ENCODE measurements around the gene CFAP54.
"Not testable (repeated sequence)": the region's sequence is repeated elsewhere in the genome, so short reads cannot be mapped to it uniquely, and the experiment has no call there.

Gene CFAP54, protein sequence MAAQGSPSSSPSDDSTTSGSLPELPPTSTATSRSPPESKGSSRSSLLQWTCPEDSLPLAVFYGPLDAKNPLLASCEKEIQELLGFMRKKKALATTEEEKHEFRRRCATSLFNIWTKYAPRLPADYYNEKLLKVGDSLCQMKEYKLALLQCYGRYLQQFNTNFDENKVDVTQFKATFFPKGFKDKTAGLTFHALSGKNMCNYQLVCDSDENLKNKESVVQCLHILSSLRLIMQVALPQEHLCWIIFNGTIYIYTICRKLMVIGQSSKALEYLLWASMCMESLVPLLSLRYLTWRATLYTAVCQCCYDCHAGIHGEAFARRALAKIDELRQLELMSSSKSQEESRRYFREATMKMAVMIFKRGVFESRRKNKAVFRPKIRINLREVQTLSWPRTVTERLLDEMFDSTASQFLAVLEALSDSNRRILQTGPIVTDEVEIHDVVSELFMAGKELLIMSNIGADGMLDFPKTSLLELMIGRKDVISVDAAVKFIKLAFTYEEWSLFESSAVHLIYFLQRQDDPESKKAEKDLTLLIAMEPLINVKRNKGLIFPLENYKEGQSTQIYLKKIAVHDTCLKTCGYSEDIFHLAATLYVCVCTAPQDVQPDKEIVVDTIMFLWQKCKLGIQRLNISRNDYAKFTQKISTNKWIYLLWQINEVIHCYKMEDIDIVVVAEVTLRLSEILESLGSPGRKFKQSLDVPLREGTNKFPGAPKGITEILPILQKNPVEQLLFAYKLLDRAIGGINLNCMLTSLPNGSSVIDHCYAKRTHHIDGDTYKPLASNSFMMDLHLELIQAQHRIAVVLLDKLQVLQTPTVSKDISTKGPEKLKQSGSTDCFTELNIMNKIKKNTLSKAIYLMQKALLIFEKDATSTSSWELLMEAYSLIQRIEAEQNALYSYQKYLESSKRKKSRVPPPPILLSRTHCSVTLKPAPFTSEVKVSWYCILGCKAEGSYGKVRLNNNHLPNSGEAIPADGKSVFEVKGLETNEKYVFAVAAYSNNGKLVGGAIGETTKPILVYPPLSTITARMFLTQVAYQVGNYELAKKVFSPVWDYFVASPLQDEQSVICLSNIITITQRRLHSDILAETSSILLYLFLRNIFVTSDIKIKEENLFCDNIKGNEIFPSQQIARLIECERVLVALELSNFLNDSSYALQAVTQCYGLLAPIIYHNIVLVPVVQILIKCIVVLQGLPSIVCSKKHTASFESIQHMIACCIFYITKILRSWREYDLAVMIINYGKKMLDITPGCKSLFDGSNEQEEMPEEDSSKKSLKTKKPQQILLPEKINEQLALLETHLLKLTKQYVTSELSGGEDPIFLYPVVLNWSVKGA (N-terminal part only)

DNA sequence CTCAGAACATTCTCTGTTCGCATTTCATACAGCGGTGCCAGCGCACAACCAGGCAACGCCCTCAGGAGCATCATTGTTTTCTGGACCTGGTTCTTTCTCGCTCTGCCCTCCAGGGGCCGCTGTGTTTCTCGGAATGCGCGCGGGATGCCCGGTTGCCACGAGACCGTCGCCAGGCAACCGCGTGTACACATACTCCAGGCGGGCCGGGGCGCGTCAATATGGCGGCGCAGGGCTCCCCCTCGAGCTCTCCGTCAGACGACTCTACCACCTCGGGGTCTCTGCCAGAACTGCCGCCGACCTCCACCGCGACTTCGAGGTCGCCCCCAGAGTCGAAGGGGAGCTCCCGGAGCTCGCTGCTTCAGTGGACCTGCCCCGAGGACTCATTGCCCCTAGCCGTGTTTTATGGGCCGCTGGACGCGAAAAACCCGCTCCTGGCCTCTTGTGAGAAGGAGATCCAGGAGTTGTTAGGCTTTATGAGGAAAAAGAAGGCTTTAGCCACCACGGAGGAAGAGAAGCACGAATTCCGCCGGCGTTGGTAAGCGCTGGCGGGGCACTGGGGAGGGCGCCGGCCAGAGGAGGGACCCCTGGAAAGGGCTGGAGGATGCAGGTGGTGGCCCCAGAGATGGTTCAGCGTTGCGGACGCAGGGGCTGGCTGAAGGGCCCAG, at the start of gene CFAP54:
Gene CFAP54, plus strand, starts transcription at position 186 of the 665 bp plus-strand sequence. Its CDS starts 33 bp downstream, at position 219.
- intact Hi-C loops (cut with DNase I): loop anchor here (2.0 kb wide), 1 partner anchor 91 kb away; no protein-coding TSS in a partner anchor
- peak; percentile 92 to 98 (median 95) for DNase-seq

DNA sequence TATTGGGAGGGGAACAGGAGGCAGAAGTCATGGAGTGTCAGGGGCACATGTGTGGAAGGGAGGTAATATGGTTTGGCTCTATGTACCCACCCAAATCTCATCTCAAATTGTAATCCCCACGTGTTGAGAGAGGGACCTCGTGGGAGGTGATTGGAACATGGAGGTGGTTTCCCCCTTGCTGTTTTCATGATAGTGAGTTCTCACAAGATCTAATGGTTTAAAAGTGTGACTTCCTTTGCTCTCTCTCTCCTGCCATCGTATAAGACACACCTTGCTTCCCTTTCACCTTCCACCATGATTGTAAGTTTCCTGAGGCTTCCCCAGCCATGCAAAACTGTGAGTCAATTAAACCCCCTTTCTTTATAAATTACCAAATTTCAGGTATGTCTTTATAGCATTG, 47.6 kb upstream of the CFAP54 start:
- intact Hi-C loops (cut with DNase I): no loop called here
- no peak for DNase-seq

DNA sequence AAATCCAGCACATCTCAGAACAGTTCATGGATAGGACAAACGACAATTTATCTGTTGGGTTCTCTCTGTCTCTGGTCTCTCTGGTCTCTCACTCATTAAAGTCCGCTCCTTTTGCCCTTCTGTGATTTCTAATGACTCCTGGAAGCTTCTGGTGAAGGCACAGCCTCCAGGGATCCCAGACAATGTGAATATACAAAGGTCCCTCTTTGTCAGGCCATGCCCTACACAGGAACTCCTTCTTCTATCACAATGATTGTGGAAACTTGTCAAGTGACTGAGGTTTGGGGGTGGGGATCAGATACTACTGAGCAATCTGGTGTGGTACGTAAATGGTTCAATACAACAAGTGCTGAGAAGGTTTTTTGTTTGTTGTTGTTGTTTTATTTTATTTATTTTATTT, 46.5 kb upstream of the CFAP54 start:
- intact Hi-C loops (cut with DNase I): no loop called here
- no peak for DNase-seq

DNA sequence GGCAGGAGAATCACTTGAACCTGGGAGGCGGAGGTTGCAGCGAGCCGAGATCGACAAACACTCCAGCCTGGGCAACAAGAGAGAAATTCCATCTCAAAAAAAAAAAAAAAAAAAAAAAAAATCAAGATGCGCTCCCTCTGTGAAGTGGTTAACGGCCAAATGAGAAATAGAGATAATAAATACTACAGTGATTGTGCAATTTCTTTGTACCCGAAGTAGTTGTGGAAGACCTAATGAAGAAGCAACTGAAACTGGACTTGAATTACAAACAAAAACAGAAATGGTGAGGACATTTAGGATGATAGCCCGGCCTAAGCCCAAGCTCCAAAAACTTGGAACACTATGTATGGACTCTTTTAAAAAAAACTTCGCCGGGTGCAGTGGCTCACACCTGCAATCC, 45.0 kb upstream of the CFAP54 start:
- no peak for DNase-seq
- intact Hi-C loops (cut with DNase I): no loop called here

DNA sequence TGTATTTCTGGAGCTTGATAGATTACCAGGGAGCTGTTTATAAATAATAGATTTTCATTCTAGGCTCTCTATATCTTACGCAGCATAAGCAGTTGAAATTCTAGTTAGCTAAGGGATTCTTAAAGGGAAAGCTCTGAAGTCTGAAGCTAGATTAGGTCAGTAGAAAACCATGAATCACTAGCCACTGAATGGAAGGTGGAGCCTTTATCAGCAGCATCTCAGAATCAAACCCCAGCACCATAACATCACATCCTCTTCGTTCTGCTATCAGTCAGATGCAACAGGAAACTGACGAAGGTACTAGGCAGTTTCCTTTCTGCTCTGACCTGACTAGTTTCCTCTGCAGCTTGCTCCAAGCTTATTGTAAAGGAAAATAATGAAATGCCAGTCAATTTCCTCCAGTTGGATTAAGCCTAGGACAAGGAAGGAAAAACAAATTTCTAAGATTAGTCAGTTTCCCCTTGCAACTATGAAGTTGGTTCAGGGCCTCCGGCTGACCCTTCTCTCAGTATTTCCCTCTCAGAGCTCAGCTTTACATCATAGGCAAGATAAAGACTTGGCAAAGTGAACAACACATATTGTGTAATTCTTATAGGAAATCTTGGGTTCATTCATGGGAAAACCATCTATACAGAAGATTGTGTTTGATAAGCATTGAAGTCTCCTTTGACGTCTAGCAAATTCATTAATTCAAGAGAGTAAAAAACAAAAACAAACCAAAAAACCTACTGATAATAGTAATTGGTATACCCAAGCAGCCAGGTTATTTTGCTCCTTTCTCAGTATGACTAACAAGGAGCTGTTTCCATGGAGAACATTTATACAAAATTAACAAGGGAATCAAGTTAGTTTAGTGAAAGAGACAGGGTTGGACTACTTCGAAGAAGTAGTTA, 43.4 kb upstream of the CFAP54 start:
- intact Hi-C loops (cut with DNase I): no loop called here

DNA sequence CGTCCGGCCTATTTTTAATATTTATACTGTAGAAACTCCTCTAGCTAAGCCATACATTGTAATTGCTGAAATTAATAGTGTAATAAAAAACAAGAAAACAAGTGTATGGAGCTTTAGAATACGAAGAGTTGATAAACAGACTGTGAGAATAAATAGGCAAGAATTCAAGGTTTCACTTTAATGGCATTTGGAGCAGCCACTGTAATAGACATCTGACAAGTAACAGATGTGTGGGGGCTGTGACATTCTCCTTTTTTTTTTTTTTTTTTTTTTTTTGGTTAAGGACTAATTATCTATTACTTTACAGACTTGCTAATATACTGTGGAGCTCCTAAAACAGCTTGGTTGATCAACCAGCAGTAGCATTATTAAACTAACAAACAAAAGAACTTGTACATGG, 42.1 kb upstream of the CFAP54 start:
- DNase-seq: no peak
- intact Hi-C loops (cut with DNase I): no loop called here

More for the DNA sequence above, 43.4 kb upstream of the CFAP54 start:
- DNase-seq: no peak

DNA sequence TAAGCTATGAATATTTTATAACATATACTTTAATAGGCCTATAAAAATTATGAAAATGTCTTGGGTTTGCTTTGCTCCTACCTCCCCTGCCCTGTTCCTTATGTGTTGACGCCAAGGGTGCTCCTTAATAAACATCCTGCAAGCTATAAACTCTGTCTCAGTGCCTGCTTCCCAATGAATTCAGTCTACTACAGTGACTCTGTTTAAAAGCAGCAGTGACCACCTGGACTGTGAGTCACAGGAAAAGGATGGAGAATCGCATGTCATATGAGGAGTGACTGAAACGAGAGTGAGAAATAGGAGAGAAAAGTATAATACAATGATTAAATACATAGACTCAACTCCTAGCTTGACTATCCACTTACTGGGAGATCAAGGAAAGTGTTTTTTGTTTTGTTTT, 41.1 kb upstream of the CFAP54 start:
- DNase-seq: no peak
- intact Hi-C loops (cut with DNase I): no loop called here

DNA sequence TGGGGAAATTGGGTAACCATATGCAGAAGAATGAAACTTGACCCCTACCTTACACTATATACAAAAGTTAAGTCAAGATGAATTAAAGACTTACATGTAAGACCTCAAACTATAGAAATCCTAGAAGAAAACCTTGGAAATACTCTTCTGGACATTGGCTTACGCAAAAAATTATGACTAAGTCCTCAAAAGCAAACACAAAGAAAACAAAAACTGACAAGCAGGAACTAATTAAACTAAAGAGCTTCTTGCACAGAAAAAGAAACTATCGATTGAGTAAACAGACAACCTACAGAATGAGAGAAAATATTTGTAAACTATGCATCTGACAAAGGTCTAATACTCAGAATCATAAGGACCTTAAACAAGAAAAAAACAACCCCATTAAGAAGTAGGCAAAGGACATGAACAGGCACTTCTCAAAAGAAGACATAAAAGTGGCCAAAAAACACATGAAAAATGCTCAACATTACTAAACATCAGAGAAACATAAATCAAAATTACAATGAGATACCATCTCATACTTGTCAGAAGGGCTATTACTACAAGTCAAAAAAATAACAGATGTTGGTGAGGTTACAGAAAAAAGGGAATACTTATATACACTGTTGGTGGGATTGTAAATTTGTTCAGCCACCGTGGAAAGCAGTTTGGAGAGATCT, 37.0 kb upstream of the CFAP54 start:
- no peak for DNase-seq
- intact Hi-C loops (cut with DNase I): no loop called here

DNA sequence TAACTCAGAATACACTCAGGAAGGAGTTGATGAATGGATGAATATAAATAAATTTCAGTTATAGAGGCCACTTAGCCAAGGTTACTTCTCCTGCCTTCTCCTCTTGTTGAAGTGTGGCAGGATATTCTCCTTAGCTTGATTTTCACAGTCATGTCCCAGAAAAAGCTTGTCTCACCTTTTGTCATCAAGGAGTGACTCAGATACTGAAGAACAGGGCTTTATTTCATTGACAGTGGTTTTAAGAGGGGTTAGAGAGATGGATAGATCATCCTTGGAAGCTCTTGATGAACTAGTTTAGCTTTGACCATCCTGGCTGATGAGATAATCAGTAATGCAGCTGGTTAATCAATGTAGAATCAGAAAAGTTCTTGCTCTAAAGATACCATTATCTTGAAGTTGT, 35.0 kb upstream of the CFAP54 start:
- no peak for DNase-seq
- intact Hi-C loops (cut with DNase I): no loop called here

DNA sequence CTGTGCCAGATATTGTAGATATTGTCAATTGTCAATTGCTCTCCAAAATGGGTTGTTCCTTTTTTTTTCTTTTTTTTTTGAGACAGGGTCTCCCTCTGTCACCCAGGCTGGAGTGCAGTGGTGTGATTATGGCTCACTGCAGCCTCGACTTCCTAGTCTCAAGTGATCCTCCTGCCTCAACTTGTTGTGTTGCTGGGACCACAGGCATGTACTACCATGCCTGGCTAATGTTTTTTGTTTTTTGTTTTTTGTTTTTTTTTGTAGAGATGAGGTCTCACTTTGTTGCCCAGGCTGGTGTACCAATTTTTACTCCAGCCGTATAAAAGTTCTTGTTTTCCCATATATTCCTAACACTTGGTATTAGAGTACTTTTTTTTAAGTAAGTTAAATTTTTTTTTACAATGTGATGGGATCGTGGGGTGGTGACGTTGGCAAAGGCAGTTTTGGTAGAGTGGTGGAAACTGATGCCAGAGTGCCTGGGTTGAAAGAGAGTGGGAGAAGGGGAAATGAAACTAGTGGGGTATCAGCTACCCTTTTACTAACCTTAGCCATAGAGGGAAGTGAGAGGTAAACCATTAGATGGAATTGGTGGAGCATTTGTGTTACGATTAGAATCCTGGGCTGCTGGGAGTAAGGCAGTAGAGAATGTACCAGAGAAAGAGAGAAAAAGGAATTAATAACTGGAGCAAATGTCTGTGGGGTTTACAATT, 33.0 kb upstream of the CFAP54 start:
- DNase-seq: no peak
- intact Hi-C loops (cut with DNase I): no loop called here

DNA sequence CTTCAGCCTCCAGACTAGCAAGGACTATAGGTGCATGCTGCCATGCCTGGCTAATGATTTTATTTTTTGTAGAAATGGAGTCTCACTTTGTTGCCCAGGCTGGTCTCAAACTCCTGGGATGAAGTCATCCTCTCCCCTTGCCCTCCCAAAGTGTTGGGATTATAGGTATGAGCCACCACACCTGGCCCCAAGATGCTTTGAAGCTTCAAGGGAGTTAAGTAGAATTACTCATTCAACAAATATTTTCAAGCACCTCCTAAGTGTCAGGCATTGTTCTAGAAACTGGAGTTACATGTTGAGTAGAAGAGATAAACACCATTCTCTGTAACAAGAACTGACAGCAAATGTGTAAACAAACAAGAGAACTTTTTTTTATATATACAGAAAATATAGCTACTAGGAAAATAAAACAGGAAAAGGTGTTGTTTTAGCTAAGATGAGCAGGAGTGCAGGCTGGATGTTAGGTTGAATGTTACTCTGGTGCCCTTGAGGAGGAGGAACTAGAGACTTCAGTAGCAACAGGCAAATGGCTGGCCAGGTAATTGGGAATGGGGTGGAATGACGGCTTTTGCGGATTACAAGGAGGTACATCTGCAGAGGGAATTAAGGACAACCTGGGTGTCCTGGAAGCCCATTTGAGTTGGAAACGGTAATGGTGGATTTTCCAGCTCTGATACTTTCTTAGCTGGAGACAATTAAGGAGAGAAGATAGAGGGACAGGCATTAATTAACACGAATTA, 32.0 kb upstream of the CFAP54 start:
- DNase-seq: no peak
- intact Hi-C loops (cut with DNase I): no loop called here

DNA sequence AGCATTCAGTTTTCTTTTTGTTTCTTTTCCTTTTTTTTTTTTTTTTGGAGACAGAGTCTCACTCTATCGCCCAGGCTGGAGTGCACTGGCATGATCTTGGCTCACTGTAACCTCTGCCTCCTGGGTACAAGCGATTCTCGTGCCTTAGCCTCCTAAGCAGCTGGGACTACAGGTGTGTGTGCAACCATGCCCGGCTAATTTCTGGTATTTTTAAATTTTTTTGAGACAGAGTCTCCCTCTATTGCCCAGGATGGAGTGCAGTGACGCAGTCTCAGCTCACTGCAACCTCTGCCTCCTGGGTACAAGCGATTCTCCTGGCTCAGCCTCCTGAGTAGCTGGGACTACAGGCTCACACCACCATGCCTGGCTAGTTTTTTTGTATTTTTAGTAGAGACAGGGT, 30.1 kb upstream of the CFAP54 start:
- intact Hi-C loops (cut with DNase I); DNase-seq: not testable (repeated sequence)

DNA sequence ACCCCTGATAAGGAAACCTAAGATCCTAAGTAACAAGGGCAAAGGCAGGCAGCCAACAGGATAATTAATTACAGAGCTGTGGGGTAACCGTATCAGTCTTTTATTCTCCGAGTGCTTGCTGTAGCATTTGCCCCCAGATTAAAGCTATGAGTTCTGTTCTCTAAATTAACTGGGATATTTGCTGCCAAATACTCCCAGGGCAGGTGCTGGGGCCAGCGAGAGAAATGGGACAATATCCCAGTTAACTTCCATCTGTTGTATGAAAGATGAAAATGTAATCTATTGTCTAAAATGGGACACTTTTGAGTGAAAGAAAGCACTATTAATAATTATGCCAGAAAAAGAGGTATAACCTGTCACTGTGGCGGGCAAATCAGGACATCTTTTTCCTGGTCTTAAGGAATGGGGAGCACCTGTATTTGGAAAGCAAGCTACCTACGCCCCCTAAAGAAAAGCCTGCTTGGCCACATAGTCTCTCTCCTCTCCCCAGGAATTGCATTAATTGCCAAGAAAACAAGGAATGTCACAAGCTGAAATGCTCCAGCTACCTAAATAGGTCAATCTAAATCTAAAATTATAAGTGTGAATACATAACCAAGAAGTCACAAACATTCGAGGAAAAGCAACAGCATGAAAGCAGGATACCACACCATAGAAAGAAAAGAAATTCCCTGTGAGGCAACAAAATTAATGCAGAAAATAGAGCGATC, 26.7 kb upstream of the CFAP54 start:
- DNase-seq: no peak
- intact Hi-C loops (cut with DNase I): no loop called here

DNA sequence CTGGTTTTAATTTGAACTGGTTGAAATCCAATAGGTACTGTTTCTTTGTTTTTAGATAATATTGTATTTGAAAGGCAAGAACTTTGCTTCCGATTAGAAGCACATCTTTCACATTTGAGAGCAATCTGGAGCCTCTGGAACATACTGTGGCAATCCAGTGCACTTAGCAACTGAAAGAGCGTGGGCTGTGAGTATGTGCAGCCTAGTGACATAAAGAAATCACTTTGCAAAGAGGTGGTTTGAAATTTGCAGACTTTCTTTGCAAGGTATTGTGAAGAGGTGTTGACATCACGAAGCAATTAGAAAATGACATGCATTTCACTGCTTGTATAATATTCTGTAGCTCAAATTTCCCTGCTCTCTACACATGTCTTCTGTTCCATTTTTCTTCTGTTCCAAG, 23.5 kb upstream of the CFAP54 start:
- intact Hi-C loops (cut with DNase I): no loop called here
- peak in 33 of 42 donors; percentile 12 to 85 (median 55) for DNase-seq

All from head of caudate nucleus (tissue), 42 donors.